Stimulated activated naive CD8-positive, alpha-beta T cell treated with anti-CD3 and anti-CD28 coated beads, Interleukin-15, Interleukin-2, amounts not matched to agents 100 U/mL and 50 U/mL, for 24 hours (primary cell): ENCODE results near the gene KCNN3.
A peak's percentile ranks its signal among the peaks of the same experiment; 100 is the strongest.
"Not testable (repeated sequence)": the region's sequence is repeated elsewhere in the genome, so short reads cannot be mapped to it uniquely, and the experiment has no call there.

Experiments
- ATAC-seq: fragments of 150-1000 bp; cut with Tn5 transposase; one replicate; pipeline ENCODE4 v1.10.0; 2021
- DNase-seq: peaks from one replicate; pipeline ENCODE4 v3.0.0; 2021

The KCNN3 gene

DNA sequence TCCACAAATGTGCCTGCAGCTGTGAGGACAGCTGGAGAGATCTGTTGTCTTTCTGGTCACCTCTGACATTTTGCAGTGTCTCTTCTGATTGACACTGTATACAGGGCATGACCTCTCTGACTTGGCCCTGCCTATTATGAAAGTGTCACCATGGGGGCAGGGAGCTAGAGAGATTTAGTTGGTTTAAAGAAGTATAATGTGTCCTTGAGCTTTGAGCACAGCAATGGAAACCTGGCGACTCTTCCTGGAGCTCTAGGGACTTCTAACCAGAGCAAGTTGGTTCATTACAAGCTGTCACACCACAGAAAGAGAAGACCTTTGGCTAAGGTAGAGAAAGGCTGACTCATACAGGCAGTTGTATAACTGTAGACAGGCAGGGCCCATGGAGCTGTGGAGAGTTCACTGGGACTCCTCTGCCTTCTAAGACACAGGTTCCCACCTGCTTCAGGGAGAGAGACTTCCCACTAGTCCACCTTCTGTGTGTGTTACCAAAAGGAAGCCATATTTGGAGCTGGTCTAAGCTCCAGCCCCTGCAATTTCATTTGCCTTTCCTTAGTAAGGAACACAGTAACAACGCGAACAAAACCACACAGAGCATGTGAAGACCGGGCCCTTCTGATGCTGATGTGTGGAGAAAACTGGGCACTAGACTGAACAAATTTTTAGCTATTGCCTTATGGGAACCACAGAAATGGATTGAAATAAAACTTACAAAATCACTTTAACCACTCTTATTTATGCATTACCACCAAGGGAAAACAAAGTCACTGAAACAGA, 171.6 kb downstream of the KCNN3 start:
- peak; percentile 21 for DNase-seq
- peak; percentile 99 for ATAC-seq

DNA sequence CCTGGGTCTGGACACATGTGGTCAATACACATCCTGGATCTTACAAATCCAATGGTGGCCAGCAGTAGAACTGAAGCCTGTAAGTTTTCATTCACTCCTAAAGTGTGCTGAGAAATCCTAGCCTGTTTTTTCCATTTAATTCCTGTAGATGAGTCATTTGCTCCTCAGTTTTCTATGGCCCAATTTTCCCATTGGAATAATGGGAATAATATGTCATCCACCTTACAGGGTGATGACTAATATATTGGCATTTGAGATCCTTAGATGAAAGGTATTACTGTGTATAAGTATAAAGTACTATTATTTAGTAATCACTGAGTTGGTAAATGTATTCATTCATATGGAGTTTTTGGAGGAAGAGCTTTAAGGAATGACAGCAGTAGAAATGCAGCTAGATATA, 172.4 kb downstream of the KCNN3 start:
- DNase-seq (no peak), ATAC-seq (no peak)

DNA sequence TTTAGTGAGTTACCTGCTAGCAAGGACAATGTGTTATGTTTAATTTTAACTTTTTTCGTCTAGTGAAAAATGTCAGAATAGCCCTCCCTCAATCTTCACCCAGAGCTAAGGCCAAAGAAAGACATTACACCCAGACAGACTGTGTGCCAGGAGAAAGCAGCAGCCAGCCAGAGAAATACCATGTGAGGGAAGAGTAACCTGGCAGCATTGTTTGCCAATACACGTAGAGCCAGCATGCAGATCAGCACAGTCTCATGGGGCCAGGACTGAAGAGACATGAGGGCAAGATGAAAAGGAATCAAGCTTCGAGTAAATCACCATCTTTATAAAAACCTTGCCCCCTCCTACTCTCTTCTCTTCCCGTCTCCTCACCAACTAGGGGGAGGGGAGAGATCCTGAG, 173.6 kb downstream of the KCNN3 start:
- ATAC-seq, result no peak
- no peak for DNase-seq

DNA sequence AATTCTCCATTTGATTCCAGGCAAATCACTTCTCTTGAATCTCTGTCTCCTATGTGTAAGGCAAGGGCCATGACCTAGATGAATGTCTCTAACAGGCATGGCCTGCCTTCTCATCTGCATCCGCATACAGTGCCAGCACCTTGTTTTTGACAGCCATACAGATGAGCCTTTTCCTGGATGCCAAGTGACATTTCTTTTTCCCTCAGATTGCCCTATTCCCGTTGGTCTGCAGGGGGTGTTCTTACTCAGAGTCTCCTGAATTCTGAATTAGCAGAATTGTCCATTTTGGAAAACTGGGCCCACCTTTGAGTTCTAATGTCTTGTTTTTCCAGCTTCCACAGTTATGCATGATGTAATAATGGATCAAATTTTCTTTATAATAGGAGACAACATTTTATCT, 174.1 kb downstream of the KCNN3 start:
- ATAC-seq (no peak), DNase-seq (no peak)

DNA sequence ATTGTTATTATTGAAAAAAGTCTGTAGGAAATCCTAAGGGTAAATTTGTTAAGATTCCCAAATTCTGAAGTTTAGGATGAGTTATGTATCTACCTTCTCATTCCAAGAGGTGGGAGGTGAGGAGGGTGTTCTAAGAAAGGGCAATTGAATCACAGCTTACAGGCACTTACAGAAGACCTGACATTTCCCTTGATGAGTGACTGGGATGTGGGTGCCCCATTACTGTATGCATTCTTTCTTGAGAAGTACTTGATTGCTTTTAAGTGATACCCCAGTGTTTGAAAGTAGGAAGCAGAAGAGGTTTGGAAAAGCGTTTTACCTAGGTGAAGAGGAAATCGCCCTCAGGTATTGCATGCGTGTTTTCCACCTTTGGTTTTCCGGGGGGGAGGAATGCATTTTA, 175.1 kb downstream of the KCNN3 start:
- no peak for DNase-seq

DNA sequence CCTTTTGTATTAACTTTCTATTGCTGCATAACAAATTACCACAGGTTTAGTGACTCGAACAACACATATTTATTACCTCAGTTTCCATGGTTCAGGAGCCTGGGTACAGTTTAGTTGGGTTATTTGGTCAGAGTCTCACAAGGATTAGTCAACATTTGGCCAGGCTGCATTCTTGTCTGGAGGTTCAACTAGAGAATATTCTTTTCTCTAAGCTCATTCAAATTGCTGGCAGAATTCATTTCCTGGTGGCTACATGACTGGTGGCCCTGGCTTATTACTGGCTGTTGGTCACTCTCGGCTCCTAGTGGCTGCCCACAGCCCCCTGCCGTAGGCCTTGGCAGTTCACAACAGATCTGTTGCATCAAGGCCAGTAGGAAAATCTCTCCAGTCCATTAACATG, 181.0 kb downstream of the KCNN3 start:
- DNase-seq, result no peak

More for the DNA sequence above, 175.1 kb downstream of the KCNN3 start:
- no peak for ATAC-seq

DNA sequence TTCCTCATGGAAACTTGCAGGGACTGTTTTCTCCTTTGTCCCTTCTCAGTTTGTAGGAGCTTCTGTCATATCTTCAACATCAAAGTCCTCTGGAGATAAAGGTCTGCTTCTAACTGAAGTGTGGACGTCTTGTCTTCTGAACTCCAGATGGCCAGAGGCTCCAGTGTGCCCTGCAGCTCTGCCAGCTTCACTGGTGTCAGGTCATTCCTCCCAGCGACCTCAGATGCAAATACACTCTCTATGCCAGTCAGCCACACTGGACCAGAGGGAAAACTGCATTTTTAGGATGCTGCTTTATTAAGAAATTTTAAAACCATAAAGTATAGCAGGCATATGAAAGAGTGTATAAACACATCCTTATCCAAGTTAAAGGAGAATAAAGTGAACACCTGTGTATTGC, 183.6 kb downstream of the KCNN3 start:
- DNase-seq (no peak), ATAC-seq (no peak)

More for the DNA sequence above, 181.0 kb downstream of the KCNN3 start:
- no peak for ATAC-seq

DNA sequence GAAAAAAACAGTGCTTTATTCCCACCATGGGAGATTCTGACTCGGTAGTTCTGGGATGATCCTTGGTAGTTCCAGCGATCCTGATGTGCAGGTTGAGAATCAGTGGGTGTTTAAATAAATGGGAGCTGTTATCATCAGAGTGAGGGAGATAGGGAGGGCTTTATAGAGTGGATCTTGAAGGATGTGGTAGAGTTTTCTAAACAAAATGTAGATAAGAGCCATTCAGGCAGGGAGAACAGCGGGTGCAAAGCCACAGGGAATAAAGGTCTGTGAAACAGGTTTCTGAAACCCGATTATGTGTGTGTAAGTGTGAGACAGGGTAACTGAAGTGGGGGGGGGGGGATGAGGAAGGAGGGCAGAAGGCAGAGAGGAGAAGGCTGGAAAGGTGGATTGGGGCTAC, 186.3 kb downstream of the KCNN3 start:
- DNase-seq (no peak), ATAC-seq (no peak)

DNA sequence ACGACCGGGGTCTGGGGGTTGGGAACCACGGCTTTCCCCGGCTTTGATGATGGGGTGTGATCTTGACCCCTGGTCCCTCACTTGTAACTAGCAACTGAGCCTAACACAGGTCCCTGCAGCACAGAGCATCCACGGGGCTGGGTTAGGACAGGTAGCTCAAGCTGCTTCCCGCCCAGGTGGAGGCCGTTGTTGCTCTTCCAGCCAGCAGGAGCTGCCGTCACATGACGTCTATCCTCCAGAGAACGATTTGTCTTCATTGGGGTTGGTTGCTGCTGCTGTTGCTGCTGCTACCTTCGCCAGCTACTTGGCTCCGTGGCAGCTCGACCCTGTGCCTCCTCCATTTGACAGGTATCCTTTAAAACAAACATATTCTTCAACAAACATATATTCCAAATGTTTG, 187.8 kb downstream of the KCNN3 start:
- ATAC-seq (no peak), DNase-seq (no peak)

DNA sequence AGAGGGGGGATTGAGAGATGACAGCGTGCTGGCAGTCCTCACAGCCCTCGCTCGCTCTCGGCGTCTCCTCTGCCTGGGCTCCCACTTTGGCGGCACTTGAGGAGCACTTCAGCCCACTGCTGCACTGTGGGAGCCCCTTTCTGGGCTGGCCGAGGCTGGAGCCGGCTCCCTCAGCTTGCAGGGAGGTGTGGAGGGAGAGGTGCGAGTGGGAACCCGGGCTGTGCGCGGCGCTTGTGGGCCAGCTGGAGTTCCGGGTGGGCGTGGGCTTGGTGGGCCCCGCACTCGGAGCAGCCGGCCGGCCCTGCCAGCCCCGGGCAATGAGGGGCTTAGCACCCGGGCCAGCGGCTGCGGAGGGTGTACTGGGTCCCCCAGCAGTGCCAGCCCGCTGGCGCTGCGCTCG, 192.2 kb downstream of the KCNN3 start:
- ATAC-seq, DNase-seq: not testable (repeated sequence)

DNA sequence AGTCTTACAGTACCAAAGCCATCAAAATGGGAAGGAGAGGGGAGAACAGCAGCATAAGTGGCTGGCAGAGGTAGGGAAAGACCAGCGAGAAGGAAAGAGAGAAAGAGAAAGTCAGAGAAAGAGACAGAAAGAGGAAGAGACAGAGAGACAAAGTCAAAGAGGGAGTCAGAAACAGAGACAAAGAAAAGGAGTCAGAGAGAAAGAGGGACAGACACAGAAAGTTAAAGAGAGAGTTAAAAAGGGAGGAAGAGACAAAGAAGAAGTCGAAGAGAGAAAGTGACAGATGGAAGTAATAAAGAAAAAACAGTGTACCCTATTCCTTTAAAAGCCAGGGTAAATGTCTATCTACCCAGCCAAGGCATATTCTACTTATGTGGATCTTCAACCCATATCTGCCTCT, 193.2 kb downstream of the KCNN3 start:
- not testable (repeated sequence) for DNase-seq, ATAC-seq

DNA sequence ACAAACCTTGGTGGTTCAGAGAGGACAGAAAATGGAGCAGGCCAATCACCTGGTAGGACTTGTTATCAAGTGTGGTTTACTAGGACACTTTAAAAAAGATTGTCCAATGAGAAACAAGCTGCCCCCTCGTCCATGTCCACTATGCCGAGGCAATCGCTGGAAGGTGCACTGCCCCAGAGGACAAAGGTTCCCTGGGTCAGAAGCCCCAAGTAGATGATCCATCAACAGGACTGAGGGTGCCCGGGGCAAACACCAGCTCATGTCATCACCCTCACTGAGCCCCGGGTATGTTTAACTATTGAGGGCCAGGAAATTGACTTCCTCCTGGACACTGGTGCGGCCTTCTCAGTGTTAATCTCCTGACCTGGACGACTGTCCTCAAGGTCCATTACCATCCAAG, 195.6 kb downstream of the KCNN3 start:
- ATAC-seq, result not testable (repeated sequence)

DNA sequence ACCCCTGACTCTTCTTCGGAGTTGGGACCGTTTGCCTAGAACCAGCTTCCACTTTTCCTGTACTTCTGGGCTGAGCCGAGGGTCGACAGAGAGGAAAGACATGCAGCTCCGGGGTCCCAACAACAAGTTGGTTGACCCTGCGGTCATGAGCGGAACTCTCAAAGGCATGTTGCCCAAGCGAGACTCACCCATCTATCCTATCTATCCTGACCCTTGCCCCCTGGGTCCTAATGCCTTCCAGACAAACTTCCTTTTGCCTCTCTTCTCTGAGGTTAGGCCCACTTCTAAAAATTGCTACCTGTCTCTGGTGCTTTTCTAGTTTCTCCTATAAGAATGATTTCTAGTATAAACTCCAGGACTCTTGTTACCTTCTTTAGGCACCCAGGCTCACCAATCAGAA, 197.8 kb downstream of the KCNN3 start:
- not testable (repeated sequence) for ATAC-seq, DNase-seq

More for the DNA sequence above, 195.6 kb downstream of the KCNN3 start:
- not testable (repeated sequence) for DNase-seq

DNA sequence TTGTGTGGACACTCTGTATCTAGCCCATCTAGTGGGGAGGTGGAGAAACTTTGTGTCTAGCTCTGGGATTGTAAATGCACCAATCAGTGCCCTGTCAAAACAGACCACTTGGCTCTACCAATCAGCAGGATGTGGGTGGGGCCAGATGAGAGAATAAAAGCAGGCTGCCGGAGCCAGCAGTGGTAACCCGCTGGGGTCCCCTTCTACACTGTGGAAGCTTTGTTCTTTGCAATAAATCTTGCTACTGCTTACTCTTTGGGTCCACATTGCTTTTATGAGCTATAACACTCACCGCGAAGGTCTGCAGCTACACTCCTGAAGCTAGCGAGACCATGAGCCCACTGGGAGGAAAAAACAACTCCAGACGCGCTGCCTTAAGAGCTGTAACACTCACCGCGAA, 198.7 kb downstream of the KCNN3 start:
- ATAC-seq, DNase-seq: not testable (repeated sequence)

DNA sequence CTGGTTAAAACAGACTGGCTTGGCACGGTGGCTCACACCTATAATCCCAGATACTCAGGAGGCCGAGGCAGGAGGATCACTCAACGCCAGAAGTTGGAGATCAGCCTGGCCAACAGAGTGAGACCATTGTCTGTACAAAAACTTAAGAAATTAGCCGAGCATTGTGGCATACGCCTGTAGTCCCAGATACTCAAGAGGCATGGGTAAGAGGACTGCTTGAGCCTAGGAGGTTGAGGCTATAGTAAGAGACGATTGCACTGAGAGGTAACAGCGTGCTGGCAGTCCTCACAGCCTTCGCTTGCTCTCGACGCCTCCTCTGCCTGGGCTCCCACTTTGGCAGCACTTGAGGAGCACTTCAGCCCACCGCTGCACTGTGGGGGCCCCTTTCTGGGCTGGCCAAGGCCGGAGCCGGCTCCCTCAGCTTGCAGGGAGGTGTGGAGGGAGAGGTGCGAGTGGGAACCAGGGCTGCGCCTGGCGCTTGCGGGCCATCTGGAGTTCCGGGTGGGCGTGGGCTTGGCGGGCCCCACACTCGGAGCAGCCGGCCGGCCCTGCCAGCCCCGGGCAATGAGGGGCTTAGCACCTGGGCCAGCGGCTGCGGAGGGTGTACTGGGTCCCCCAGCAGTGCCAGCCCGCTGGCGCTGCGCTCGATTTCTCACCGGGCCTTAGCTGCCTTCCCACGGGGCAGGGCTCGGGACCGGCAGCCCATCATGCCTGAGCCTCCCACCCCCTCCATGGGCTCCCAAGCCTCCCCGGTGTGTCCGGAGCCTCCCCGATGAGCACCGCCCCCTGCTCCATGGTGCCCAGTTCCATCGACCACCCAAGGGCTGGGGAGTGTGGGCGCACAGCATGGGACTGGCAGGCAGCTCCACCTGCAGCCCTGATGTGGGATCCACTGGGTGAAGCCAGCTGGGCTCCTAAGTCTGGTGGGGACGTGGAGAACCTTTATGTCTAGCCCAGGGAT, 199.5 kb downstream of the KCNN3 start:
- ATAC-seq, result not testable (repeated sequence)

DNA sequence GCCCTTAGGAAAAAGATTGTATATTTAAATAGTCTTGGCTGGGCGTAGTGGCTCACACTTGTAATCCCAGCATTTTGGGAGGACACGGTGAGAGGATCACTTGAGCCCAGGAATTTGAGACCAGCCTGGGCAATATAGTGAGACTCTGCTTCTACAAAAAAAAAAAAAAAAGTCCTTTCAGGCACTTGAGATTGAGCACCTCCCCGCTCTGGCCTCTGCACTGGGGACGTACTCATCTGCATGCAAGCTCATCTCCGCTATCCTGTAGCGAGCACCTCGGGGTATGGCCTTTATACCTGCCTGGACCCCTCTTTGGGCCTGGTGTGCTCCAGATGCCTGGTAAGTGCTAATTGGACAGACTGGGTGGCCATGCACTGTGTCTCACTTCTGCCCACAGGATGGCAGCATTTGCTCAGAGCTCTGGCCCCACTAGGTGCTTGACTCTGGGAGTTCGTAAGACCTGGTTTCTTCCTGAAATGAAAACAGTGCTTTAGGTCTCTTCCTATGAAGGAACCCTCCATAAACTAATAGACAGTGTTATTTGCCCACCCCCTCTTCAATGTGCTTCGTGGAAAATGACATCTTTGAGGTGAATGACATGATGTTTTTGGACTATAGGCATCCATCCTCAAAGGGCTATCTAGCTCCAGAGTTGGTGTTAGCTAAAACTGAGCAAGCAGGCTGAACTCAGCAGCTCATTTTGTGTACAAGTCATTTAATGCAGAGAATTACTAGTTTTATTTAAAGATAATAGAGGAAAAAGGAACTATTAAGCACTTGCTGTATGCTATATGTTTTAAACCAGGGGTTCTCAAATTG, 200.4 kb downstream of the KCNN3 start:
- DNase-seq (peak; percentile 76), ATAC-seq (peak; percentile 99)

More for the DNA sequence above, 199.5 kb downstream of the KCNN3 start:
- not testable (repeated sequence) for DNase-seq

DNA sequence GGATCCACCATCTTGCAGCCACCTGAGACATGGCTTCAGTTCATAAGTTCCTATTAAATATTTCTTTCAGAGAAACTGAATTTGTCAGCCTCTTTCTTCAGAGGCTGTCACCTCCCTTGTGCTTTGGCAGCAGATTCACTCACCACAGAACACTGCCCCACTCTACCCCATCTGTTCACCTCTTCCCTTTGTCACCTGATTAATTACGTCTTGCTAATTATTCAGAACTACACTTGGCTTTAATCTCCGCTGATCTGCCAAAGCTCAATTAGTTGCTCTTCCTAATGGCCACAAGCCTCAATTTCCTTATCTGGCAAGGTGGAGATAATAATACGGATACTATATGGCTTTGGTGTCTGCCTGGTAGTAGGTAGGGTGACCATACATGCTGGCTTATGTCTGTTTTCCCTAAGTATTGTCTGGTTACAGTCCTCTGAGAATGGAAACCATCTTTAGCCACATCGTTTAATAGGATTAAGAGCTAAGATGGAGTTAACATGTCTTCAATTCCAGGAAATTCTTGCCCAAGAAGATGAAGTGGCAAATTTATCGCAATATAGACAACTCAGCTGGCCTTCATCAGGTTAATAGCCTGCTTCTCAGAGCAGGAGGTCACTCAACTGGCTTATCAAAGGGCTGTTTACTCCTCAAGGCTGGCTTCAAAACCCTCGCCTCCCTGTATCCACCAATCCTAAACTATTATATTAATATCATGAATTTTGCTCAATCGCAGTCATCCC, 203.9 kb downstream of the KCNN3 start:
- ATAC-seq, result no peak
- DNase-seq, result no peak

DNA sequence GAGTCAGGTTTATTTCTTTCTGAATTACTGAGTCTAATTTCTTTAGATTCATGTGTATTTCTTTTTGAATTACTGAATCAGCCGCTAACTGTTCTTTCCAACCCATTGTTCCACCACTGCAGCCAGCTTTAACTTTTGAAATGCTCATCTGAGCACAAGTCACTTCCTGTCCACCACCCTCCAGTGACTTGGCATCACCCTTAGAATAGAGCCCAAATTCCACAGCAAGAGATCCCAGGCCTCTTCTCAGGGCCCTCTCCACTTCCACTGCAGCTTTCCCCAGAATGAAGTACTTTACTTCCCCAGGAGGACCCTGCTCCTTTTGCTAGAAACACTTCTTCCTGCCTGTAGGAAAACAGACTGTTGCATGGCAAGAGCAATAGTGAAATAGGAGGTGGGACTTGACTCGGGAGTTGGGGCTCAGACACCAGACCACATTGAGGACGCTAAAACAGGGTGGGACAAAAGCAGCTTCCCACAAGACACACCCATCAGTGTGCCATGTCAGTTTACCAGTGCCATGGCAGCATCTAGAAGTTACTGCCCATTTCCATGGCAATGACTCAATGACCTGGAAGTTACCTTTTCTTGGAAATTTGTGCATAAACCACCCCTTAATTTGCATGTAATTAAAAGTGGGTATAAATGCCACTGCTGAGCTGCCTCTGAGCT, 205.6 kb downstream of the KCNN3 start:
- ATAC-seq, result no peak
- no peak for DNase-seq

DNA sequence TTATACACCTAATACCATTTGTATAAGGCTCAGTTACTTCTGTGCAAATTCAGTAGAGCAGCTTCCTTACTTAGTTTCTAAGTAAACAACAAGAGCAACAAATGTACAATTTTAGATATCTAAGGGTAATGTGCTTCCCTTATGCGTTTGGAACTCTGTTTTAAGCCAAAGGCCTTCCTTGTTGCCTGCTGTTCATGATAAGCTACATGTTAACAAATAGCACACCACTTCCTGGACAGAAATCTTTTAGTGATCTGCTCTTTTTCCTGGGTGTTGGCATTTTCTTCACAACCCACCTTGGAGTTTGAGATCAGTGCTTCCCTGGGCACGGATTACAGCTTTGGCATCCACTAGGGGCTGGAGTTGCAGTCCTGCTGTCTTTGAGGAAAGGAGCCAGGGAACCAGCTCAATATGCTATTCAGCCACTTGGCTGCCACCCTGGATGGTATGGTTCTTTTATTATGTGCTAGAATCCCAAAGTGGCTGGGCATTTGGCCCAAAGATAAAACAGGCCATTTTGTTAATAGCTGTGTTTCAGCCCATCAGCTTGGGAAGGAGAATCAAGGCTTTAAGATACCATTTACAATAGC, 206.5 kb downstream of the KCNN3 start:
- DNase-seq, result no peak
- ATAC-seq, result no peak

DNA sequence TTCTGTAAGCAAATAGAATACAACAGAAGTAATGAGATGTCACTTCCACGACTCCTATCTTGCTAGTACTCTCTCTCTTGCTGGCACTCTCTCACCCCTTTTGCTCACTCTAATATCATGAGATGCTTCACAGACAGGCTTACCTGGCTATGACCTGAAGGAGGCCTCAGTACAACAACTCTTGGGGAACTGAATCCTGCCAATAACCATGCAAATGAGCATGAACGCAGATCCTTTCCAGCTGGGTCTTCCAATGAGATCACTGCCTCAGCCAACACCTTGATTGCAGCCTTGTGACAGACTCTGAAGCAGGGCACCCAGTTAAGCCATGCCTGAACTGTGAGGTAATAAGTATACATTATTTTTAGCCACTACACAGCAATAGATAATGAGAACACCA, 209.0 kb downstream of the KCNN3 start:
- ATAC-seq (no peak), DNase-seq (no peak)
